Renal cortical epithelial cell (primary cell): Measurements from ENCODE around the gene FSIP2. TPM values are rescaled to one million over a fixed set of nuclear protein-coding genes. Genes with fewer than 3 reads are reported as not detected.
A peak's percentile ranks its signal among the peaks of the same experiment; 100 is the strongest.
"Not testable (repeated sequence)": the region's sequence is repeated elsewhere in the genome, so short reads cannot be mapped to it uniquely, and the experiment has no call there.

ENCODE experiments used
- DNase-seq: peaks from one replicate; pipeline ENCODE4 v3.0.0-alpha.2; 2011; ENCODE audit warnings: low read depth
- total RNA-seq: library from RNA; depleted of rRNA; stranded (reverse); fragments of >200 nt; gene quantifications from 2 replicates; pipeline ENCODE4 v1.2.3, GENCODE V29; 2014

FSIP2 gene
- total RNA-seq, 1 donor from 2014 or later = 1.1 TPM

DNA sequence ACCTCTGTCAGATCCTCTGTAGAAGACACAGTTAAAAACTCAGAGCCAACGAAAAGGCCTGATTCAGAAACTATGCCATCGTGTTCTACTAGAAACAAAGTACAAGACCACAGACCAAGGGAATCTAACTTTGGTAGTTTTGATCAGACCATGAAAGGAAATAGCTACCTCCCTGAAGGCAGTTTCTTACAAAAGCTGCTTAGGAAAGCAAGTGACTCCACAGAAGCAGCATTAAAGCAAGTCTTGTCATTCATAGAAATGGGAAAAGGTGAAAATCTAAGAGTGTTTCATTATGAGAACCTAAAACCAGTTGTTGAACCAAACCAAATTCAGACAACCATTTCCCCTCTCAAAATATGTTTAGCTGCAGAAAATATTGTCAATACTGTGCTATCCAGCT, 58.2 kb downstream of the FSIP2 start:
- no peak for DNase-seq

DNA sequence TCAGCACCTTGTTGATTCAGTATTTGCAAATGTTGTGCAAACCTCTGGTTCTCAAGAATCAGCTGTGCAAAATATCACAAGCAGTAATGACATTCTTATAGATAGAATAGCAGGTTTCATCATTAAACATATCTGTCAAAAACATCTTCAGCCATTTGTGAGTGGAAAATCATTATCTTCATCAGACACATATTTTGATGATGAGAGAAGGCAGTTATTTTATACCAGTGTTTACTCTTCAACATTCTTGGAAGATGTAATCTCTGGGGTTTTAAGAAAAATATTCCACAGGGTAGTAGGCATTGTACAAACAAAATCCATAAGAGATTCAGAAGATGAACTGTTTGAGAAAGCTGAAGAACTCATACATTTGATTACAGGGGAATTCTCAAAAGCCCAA, 64.3 kb downstream of the FSIP2 start:
- no peak for DNase-seq

DNA sequence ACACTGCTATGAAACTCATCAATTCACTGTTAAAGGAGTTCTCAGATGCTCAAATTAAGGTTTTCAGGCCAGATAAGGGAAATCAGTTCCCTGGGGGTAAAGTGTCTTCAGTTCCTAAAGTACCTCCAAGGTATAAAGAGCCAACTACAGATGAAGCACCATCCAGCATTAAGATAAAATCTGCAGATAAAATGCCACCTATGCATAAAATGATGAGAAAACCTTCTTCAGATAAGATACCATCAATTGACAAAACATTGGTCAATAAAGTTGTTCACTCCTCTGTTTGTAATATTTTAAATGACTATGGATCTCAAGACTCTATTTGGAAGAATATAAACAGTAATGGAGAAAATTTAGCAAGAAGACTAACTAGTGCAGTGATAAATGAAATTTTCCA, 68.2 kb downstream of the FSIP2 start:
- DNase-seq = no peak

DNA sequence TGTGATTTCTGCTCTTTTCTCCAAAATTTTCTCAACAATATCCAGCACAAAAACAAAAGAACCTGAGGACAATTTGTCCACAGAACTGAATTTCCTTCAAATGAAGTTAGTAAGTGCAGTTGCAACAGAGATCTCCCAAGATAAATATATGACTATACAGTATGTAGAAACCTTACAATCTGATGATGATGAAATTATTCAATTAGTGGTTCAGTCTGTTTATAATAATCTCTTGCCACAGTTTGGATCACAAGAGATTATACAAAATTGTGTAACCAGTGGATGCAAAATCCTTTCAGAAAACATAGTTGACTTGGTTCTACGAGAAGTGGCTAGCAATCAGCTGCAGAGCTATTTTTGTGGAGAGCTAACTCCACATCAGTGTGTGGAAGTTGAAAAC, 68.7 kb downstream of the FSIP2 start:
- no peak for DNase-seq

DNA sequence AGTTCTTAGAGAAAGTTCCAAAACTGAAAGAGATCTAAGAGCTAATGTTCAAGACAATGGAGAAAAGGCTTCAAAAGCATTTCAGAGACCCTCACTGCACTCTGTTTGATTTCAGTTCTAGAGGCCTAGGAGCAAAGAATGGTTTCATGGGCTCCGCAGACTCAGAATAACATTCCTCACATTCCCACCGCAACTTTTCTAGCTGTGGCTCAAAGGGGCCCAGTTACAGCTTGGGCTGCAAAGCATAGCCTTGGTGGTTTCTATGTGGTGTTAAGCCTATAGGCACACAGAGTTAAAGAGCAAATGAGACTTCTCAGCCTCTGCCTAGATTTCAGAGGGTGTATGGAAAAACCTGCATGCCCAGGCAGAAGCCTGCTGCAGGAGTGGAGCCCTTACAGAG, 73.0 kb downstream of the FSIP2 start:
- no peak for DNase-seq

DNA sequence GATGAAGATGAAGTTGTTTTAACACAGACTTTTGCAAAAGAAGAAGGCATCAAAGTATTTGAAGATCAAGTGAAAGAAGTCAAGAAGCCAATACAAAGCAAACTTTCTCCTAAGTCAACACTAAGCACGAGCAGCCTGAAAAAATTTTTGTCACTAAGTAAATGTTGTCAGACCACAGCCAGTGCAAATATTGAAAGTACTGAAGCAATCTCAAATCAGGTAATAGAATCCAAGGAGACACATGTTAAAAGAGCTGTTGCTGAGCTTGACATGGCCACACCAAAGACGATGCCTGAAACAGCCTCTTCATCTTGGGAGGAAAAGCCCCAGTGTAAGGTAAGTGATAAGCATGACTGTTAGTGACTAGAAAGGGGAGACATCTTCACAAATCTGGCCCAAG, 75.1 kb downstream of the FSIP2 start:
- no peak for DNase-seq

- DNase-seq = no peak
These were observed 79.4 kb downstream of the FSIP2 start for GRCh38 chr2:185817991-185818390.

DNA sequence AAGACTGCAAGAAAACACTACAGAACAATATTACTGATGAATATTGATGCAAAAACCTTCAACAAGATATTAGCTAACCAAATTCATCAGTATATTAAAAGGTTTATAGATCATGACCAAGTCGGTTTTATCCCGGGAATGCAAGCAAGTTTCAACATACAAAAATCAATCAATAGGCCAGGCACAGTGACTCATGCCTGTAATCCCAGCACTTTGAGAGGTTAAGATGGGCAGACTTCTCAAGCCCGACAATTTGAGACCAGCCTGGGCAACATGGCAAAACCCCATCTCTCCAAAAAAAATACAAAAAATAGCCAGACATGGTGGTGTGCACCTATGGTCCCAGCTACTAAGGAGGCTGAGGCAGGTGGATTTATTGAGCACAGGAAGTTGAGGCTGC, 82.9 kb downstream of the FSIP2 start:
- no peak for DNase-seq

DNA sequence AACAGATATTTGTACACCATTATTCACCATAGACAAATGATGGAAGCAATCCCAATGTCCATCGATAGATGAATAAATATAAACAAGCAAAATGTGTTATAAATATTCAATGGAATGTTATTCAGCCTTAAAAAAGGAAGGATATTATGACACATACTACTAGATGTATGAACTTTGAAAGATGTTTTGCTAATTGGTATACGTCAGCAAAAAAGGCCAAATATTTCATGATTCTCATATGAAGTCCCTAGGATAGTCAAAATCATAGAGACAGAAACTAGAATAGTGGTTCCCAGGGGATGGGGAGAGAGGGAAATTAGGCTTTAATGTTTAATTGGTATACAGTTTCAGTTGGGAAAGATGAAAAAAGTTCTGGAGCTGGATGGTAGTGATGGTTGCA, 85.2 kb downstream of the FSIP2 start:
- DNase-seq = no peak

GRCh38 chr2:185825557-185825956, 87.0 kb downstream of the FSIP2 start:
- DNase-seq = no peak

DNA sequence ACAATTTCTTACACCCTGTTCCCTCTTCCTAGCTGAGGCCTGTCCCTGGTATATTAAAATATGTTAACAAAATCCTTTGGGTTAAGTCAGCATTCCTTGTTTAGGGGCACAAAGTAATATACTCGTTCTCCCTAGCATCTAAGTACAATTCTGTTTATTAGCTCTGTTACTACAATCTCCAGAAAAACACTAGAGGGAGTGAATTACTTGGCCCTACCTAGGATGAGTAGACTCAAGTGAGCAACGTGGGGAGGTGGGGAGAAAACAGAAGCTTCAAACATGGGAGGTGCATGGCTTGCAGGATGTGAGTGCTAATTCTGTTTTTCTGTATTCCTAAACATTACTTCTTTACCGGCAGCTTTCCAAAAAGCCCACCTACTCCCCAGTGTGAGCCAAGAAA, 89.7 kb downstream of the FSIP2 start:
- no peak for DNase-seq

GRCh38 chr2:185833864-185834263, 95.3 kb downstream of the FSIP2 start:
- no peak for DNase-seq

- no peak for DNase-seq
These were observed 97.4 kb downstream of the FSIP2 start for GRCh38 chr2:185835974-185836373.

DNA sequence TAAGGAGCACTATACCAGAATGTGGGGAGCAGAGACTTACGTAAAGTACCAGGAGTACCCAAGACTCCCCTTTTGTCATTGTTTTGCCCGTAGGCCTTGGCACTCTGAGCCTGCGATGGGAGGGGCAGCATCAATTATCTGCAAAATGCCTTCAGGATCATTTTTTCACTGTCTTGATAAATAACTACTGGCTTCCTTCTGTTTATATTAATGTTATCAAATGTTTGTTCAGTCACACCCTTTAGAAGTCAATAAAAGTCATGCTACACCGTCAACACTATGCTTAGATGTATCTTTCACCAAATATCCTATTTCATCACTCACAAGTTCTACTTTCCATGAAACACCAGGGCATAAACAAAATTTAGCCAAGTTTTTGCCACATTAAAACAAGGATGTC, 116.3 kb downstream of the FSIP2 start:
- DNase-seq = no peak

- peak; percentile 74 for DNase-seq
These were observed 119.1 kb downstream of the FSIP2 start for GRCh38 chr2:185857691-185858090.

GRCh38 chr2:185859506-185859905, 120.9 kb downstream of the FSIP2 start:
- peak; percentile 48 for DNase-seq

DNA sequence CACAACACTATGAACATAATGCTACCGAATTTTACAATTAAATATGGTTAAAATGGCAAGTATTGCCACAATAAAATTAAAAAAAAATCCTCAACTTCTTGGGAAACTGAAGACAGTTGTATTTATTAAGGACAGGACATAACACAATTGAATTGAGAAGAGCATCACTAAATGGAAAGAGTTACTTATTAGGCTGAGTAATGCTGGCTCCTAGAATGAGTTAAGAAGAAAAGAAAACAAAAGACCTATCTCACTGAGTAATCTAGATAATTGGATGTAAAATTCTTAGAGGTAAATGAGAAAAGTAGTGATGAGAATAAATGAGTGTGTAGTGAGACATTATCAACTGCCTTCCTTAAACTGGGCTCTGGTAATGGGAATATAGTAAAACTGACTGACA, 121.7 kb downstream of the FSIP2 start:
- DNase-seq = peak; percentile 58

DNA sequence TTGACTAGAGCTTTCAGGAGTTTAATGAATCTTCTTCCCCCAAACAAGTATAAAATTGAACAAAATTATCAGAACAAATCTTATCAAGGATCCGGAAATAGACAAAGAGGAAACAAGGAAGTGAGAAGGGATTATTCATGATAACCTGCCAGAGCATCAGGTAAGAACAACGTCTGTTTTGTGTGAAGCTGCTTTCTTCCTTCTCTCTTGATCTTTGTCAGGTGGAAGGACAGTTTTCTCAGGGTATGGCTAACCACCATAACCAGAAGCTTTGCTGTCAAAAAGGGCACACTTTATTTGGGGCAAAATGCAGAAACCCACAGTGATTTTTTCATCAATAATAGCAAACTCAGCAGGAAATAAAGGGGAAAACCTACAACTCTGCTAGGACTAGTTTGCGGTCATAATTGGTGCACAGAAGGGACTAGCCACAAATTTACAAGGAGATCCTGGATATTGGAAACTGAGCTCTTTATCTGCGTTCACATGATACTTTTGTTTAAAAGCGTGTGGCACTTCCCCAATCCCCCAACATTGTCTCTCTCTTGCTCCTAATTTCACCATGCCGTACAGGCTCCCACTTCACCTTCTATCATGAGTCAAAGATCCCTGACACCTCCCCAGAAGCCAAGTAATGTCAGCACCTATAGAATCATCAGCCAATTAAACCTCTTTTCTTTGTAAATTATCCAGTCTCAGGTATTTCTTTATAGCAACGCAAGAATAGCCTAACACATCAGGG, 124.2 kb downstream of the FSIP2 start:
- DNase-seq = no peak

- not testable (repeated sequence) for DNase-seq
These were observed 126.1 kb downstream of the FSIP2 start for GRCh38 chr2:185864468-185865260.

DNA sequence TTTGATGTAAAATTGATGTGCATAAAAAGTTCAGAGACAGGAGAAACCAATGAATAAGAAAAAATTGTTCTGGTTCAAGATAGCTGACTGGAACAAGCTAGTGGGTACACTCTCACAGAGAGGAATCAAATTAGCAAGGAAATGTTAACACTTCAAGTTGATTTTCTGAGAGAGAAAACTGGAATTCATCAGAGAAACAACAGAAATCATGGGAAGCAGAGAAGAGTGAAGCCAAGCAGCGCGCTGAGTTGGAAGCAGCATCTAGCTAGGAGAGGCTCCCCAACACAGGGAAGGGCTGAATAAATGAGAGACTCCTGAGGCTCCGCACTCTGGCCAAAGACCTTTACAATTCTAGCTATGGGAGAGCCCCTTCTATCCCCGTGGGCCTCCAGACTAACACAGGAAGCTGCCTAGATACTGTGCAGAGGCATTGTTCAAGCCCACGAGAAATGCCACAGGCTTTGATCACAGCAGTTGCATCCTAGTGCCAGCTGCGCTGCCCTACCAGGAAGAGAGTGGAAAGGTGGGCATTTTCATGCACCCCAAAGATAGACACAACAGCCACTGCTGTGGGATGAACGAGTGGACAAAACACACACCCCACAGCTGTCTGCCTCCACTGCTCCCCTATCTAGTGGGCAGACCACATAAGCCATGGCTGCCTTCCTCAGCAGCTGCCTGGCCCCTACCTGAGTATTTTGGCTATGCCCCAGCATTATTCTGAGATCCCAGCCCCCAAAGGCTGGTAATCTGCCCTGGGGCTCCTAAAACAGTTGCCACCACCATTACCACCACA, 136.7 kb downstream of the FSIP2 start:
- DNase-seq = no peak

DNA sequence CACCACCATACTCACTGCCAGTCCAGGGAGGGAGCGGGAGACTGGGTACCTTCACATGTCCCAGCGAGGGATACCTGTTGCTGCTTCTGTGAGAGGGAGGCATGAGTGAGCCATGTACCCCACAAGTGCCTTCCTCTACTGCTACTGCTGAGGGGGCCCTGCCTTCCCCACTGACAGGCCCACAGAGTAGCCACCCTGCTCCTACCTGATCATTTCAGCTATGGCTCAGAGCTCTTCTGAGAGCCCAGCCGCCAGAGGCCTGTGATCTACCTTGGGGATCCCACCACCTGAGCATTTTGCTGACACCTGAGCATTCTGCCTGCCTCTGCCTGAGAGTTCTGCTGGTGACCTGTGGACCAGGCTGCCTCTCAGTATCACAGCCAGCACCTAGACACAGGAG, 137.6 kb downstream of the FSIP2 start:
- no peak for DNase-seq

- DNase-seq = no peak
These were observed 141.8 kb downstream of the FSIP2 start for GRCh38 chr2:185880396-185880795.
